MM.1S (cell line): ENCODE results near the gene QRSL1.

ENCODE experiments used
- DNase-seq: peaks from one replicate; pipeline ENCODE4 v3.0.0-alpha.2; 2015
- H2AFZ ChIP-seq: fragments of 300-600 bp; sonication (generic); 2 replicates; pipeline ENCODE4 v1.6.0; 2016; ENCODE audit warnings: antibody characterized with exemption, low read length
- H3F3A ChIP-seq: fragments of 300-600 bp; sonication (generic); 2 replicates; pipeline ENCODE4 v1.6.1; 2016; ENCODE audit warnings: mild to moderate bottlenecking, antibody characterized with exemption, low read length, moderate library complexity, mixed read lengths; ENCODE audit not compliant: insufficient read depth
- H3K27ac ChIP-seq: fragments of 300-600 bp; sonication (generic); 2 replicates; pipeline ENCODE4 v1.5.1; 2016; ENCODE audit warnings: mild to moderate bottlenecking, low read length
- H3K27me3 ChIP-seq: fragments of 300-600 bp; sonication (generic); replicated peaks from 2 replicates; pipeline ENCODE4 v1.6.0; 2016; ENCODE audit warnings: low read length; ENCODE audit not compliant: insufficient read depth
- H3K36me3 ChIP-seq: fragments of 300-600 bp; sonication (generic); replicated peaks from 2 replicates; pipeline ENCODE4 v1.6.1; 2016; ENCODE audit warnings: mild to moderate bottlenecking, low read length, mixed read lengths; ENCODE audit not compliant: insufficient read depth
- H3K4me1 ChIP-seq: fragments of 300-600 bp; sonication (generic); 2 replicates; pipeline ENCODE4 v1.6.1; 2016; ENCODE audit warnings: low read length, mixed read lengths
- H3K4me2 ChIP-seq: fragments of 300-600 bp; sonication (generic); 2 replicates; pipeline ENCODE4 v1.6.0; 2016; ENCODE audit warnings: low read depth, low read length
- H3K4me3 ChIP-seq: fragments of 300-600 bp; sonication (generic); 2 replicates; pipeline ENCODE4 v1.5.1; 2016; ENCODE audit warnings: low read length, mixed read lengths
- H3K79me2 ChIP-seq: fragments of 300-600 bp; sonication (generic); 2 replicates; pipeline ENCODE4 v1.6.1; 2016; ENCODE audit warnings: mixed run types, low read length, mixed read lengths
- H3K9ac ChIP-seq: fragments of 300-600 bp; sonication (generic); 2 replicates; pipeline ENCODE4 v1.6.1; 2016; ENCODE audit warnings: low read length, mixed read lengths
- H3K9me2 ChIP-seq: fragments of 300-600 bp; sonication (generic); replicated peaks from 2 replicates; pipeline ENCODE4 v1.6.1; 2016; ENCODE audit warnings: mild to moderate bottlenecking, low read length, mixed read lengths; ENCODE audit not compliant: insufficient read depth
- H3K9me3 ChIP-seq: fragments of 300-600 bp; sonication (generic); replicated peaks from 2 replicates; pipeline ENCODE4 v1.6.1; 2016; ENCODE audit warnings: mild to moderate bottlenecking, low read length, mixed read lengths; ENCODE audit not compliant: insufficient read depth
- H4K20me1 ChIP-seq: fragments of 300-600 bp; sonication (generic); 2 replicates; pipeline ENCODE4 v1.6.1; 2016; ENCODE audit warnings: mild to moderate bottlenecking, low read length, moderate library complexity, mixed read lengths; ENCODE audit not compliant: insufficient read depth
- EZH2 ChIP-seq: fragments of 300-600 bp; sonication (generic); optimal IDR thresholded peaks from 2 replicates; pipeline ENCODE3; 2017; ENCODE audit warnings: low read depth, mild to moderate bottlenecking, antibody characterized with exemption, low read length, mixed read lengths
- EZH2phosphoT487 ChIP-seq: fragments of 300-600 bp; sonication (generic); IDR thresholded peaks from 2 replicates; pipeline ENCODE4 v1.6.1; 2018; ENCODE audit warnings: antibody characterized with exemption, low read length
- TF ChIP-seq, protein P1 (sequence below): fragments of 300-600 bp; sonication (generic); IDR thresholded peaks from 2 replicates; pipeline ENCODE4 v1.5.1; 2016; ENCODE audit warnings: antibody characterized with exemption, low read length, mixed read lengths

Gene QRSL1

DNA sequence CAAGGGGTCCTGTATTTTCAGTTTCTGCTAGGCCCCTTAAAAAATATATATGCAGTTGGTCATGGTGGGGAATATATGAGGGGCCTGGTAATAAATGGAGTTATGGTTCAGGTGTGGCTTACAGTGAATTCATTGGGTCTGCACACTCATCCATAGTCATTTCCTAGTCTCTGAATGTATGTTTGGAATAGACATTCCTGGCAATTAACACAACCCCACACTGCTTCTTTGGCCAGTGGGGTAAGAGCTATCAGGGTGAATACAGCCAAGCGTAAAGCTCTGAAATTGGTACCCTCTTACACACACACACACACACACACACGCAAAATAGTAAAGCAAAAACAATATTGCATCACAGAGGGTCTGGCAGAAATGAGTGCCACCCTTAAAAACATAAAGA lies 56.5 kb downstream of the QRSL1 start:
- DNase-seq, result no peak
- H4K20me1 ChIP-seq, result no peaks in the 10 kb centered on the region
- H3K79me2 ChIP-seq, result no peaks in the 10 kb centered on the region
- H3K9me2 ChIP-seq, result no peaks in the 10 kb centered on the region
- no peaks in the 10 kb centered on the region for H3K9me3 ChIP-seq
- no peak for TF ChIP-seq EZH2
- TF ChIP-seq, protein P1, sequence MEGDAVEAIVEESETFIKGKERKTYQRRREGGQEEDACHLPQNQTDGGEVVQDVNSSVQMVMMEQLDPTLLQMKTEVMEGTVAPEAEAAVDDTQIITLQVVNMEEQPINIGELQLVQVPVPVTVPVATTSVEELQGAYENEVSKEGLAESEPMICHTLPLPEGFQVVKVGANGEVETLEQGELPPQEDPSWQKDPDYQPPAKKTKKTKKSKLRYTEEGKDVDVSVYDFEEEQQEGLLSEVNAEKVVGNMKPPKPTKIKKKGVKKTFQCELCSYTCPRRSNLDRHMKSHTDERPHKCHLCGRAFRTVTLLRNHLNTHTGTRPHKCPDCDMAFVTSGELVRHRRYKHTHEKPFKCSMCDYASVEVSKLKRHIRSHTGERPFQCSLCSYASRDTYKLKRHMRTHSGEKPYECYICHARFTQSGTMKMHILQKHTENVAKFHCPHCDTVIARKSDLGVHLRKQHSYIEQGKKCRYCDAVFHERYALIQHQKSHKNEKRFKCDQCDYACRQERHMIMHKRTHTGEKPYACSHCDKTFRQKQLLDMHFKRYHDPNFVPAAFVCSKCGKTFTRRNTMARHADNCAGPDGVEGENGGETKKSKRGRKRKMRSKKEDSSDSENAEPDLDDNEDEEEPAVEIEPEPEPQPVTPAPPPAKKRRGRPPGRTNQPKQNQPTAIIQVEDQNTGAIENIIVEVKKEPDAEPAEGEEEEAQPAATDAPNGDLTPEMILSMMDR, result no peak
- no peak for TF ChIP-seq EZH2phosphoT487
- no peaks in the 10 kb centered on the region for H3K27me3 ChIP-seq
- H3K4me2 ChIP-seq, result no peak overlapping the region
- H3K27ac ChIP-seq, result no peak overlapping the region
- no peaks in the 10 kb centered on the region for H3F3A ChIP-seq
- H3K4me3 ChIP-seq, result no peak overlapping the region
- no peaks in the 10 kb centered on the region for H3K36me3 ChIP-seq
- no peaks in the 10 kb centered on the region for H3K4me1 ChIP-seq
- no peak overlapping the region for H3K9ac ChIP-seq
- no peak overlapping the region for H2AFZ ChIP-seq

DNA sequence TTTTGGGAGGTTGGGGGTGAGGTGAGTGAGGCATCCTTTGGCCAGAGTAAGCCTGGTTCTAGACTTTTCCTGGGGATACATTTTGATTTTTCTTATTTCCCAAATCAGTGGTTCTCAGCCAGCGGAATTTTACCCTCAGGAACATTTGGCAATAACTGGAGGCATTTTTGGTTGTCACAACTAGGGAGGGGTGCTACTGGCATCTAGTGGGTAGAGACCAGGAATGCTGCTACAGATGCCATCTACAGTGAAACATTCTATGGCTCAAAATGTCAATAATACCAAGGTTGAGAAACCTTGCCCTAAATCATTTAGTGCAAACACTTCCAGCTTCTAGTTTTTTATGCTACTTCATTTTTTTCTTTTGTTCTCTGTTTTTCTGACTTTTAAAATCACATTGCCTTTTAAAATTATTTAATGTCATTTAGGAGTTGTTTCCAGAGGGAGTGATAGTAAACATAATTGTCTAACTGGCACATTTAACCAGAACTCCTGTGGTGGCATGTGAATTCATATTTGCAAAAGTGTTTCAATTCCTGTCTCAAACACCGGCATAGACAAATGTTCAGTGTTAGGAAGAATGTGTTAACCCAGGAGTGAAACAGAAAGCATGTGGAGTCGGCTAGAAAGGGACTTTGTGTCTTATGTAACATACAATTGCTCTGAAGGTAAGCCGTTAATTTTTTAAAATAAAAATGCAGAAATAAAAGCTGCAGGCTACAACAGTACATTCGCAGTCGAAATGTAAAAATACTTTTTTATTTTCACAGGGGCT lies 59.0 kb downstream of the QRSL1 start:
- no peaks in the 10 kb centered on the region for H3K9me3 ChIP-seq
- no peaks in the 10 kb centered on the region for H3K79me2 ChIP-seq
- no peaks in the 10 kb centered on the region for H4K20me1 ChIP-seq
- H3K4me2 ChIP-seq, result peak overlapping the region; percentile 5; the same call in 1 of the 2 replicates
- no peaks in the 10 kb centered on the region for H3K4me1 ChIP-seq
- H3K9ac ChIP-seq, result no peak overlapping the region
- no peaks in the 10 kb centered on the region for H3K27me3 ChIP-seq
- TF ChIP-seq EZH2 (no peak), EZH2phosphoT487 (no peak)
- no peaks in the 10 kb centered on the region for H3K9me2 ChIP-seq
- H3K27ac ChIP-seq, result no peak overlapping the region
- no peak overlapping the region for H3K4me3 ChIP-seq
- DNase-seq, result peak; percentile 38
- H3K36me3 ChIP-seq, result no peaks in the 10 kb centered on the region
- H2AFZ ChIP-seq, result no peak overlapping the region
- no peaks in the 10 kb centered on the region for H3F3A ChIP-seq

DNA sequence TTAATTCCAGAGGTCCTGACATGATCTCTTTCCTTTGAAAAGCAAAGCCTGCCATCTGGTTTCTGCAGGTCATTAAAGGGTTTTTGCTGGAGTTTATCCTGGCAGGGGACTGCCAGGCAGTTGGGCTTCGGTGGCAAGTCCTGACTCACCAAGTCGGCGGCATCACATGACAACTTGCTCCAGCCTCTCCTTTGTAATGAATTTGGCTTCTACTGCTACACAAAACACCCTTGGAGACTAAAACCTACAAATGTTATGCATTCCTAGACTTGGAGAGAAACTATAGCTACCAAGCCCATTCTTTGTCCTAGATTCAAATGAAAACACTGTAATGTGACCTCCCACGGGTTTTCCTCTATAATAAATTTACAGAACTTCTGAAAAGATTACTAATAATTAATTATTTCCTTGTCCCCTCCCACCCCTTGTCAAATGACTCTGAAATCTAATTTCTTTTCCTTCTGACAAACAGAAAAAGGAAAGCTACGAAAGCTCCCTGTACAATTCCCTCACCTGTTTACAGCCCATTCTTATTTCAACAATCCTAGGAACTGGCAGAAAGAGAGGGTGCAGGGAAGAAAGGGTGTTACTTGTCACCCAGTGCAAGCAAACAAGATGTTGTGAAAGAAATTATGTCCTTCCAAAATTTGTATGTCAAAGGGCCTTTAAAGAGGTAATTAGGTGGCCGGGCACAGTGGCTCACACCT lies 62.9 kb downstream of the QRSL1 start:
- Histone ChIP-seq H3K9me2 (no peaks in the 10 kb centered on the region), H3K36me3 (no peaks in the 10 kb centered on the region), H3K4me1 (no peaks in the 10 kb centered on the region), H4K20me1 (no peaks in the 10 kb centered on the region), H3K79me2 (no peaks in the 10 kb centered on the region), H3K27me3 (no peaks in the 10 kb centered on the region), H3K9me3 (no peaks in the 10 kb centered on the region), H3K9ac (no peak overlapping the region), H3F3A (no peaks in the 10 kb centered on the region), H3K4me2 (no peak overlapping the region), H3K4me3 (no peak overlapping the region), H2AFZ (no peak overlapping the region), H3K27ac (no peak overlapping the region)
- TF ChIP-seq EZH2, result no peak
- TF ChIP-seq, protein P1, result no peak
- TF ChIP-seq EZH2phosphoT487, result no peak
- DNase-seq, result no peak

DNA sequence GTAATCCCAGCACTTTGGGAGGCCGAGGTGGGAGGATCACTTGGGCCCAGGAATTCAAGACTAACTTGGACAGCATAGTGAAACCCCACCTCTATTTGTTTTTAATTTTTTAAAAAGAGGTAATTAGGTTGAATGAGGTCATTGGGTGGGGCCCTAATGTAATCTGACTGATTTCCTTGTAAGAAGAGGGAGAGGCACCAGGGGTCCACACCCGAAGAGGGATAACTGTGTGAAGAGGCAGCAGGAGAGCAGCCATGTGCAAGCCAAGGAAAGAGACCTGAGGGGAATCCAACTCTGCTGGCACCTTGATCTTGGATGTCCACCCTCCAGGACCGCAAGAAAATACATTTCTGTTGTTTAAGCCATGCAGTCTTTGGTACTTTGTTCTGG lies 63.4 kb downstream of the QRSL1 start:
- no peak for DNase-seq
- Histone ChIP-seq H2AFZ (no peak overlapping the region), H3K27ac (no peak overlapping the region), H3F3A (no peaks in the 10 kb centered on the region), H3K4me2 (no peak overlapping the region), H4K20me1 (no peaks in the 10 kb centered on the region), H3K27me3 (no peaks in the 10 kb centered on the region), H3K4me3 (no peak overlapping the region), H3K4me1 (no peaks in the 10 kb centered on the region), H3K9ac (no peak overlapping the region), H3K36me3 (no peaks in the 10 kb centered on the region), H3K9me2 (no peaks in the 10 kb centered on the region), H3K9me3 (no peaks in the 10 kb centered on the region), H3K79me2 (no peaks in the 10 kb centered on the region)
- TF ChIP-seq, protein P1, result no peak
- TF ChIP-seq EZH2phosphoT487, result no peak
- no peak for TF ChIP-seq EZH2
